Measurements from ENCODE around the gene PREPL. TPM values are rescaled to one million over a fixed set of nuclear protein-coding genes. Genes with fewer than 3 reads are reported as not detected.

The PREPL gene
- total RNA-seq, 4 donors from 2014 or later, result 21.5 to 47.4 (median 28.2) TPM

DNA sequence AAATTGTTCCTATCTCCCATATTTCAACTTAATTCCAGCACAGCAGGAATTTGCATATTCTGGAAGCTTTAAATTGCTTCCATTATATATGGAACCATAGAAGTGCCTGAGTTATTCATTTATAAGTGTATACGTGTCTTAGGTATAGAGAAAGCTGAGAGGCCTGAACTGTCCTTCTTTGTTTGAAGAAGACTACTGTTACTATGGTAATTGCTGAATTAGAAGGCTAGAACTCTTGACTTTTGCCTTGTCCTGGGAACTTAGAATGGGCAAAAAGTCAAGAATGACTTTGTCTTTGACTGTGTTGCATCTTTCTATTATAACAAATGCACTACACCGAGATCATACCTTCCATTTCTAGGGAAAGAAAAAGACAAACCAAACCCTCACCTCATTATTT lies 16.2 kb upstream of the PREPL start:
- no peak for TF ChIP-seq CTCF (IDR thresholded peaks at IDR 0.05; ENCODE audit: low read depth)

- no peak for TF ChIP-seq CTCF (IDR thresholded peaks at IDR 0.05; ENCODE audit: low read depth)
Measured at GRCh38 chr2:44372246-44372645, 11.0 kb upstream of the PREPL start.

GRCh38 chr2:44371445-44371844 lies 10.2 kb upstream of the PREPL start:
- TF ChIP-seq CTCF (IDR thresholded peaks at IDR 0.05; ENCODE audit: low read depth), result no peak

GRCh38 chr2:44369392-44369791 lies 8.1 kb upstream of the PREPL start:
- no peak for TF ChIP-seq CTCF (IDR thresholded peaks at IDR 0.05; ENCODE audit: low read depth)

DNA sequence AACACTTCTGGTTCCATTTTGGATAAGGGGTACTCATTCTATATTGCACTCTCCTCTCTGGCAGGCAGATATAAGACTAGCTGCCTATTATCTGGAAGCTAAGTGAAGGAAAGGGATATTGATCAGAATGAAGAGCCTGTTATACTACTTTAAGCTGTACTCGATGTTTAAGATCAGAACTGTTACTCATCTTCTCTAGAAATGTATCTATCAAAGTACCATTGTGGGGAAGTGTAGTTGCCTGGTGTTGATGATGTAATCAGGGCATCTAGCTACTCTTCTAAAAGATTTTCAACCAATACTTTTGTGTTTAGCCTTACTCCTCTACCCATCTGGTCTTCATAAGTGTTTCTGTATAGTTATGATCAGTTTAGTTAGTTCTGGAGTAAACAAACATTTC lies 6.3 kb upstream of the PREPL start:
- no peak for TF ChIP-seq CTCF (IDR thresholded peaks at IDR 0.05; ENCODE audit: low read depth)

GRCh38 chr2:44364604-44365003 lies 3.3 kb upstream of the PREPL start:
- no peak for TF ChIP-seq CTCF (IDR thresholded peaks at IDR 0.05; ENCODE audit: low read depth)

DNA sequence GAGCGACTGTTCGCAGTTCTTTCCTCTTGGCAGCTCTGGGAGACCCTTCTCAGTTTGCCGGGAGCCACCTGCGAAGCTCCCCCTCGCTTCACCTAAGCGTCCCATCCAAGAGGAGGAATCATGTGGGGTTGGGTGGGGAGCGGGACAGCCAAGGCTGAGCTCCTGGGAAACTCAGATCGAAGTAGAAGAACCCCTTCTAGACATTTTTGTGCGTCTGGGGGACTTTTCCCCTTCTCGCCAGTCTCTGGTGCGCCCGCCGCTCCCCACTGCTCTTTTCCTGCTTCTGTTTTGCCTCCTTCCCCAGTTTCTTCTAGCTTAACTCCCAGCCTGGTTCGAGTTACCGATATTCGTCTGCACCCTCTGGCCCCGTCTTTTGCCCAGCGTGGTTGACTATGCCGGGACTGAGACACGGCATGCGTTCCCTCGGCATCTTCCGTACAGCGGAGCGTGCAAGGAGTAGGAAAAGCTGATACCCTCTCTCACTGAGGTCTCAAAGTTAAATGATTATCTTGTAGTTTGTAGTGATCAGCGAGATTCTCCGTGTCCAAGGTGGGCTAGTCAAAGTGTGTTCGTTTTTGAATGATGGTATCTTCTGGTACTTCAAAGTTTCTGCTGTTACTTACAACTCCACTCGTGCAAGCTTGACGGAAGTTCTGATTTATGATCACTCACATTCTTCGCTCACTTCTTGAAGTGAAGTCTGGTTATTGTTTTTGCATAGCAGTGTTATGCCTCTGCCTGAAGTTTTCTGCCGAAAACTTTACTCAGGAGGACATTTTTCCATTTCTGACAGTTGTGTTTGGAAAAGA lies 1.1 kb upstream of the PREPL start:
- no peak for TF ChIP-seq CTCF (IDR thresholded peaks at IDR 0.05; ENCODE audit: low read depth)

Measured in subcutaneous adipose tissue (tissue), 4 donors.